Stimulated activated CD8-positive, alpha-beta memory T cell treated with anti-CD3 and anti-CD28 coated beads, Interleukin-12 subunit alpha, Interleukin-12 subunit beta, amount 100 ng/mL, for 24 hours (primary cell): ENCODE data around the gene KCNIP4.

ENCODE experiments used
- DNase-seq: peaks from one replicate; pipeline ENCODE4 v3.0.0-alpha.2; 2020; ENCODE audit errors: extremely low read depth

The KCNIP4 gene

DNA sequence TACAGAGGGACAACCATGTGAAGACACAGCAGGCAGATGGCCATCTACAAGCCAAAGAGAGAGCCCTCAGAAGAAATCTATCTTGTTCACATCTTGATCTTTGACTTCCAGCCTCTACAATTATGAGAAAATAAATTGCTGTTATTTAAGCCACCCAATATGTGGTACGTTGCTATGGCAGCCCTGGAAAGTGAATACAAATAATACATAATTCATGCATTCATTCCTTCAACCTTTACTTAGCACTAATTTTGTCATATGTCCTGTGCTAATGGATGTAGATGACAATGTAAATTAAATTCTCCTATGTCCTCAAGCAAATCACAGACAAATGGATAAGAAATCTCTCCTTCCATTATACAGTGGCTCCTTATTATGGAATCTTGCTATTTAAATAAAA is 886.7 kb downstream of the KCNIP4 start:
- no peak for DNase-seq

- no peak for DNase-seq
Measured at GRCh38 chr4:21046141-21046540, 902.4 kb downstream of the KCNIP4 start.

DNA sequence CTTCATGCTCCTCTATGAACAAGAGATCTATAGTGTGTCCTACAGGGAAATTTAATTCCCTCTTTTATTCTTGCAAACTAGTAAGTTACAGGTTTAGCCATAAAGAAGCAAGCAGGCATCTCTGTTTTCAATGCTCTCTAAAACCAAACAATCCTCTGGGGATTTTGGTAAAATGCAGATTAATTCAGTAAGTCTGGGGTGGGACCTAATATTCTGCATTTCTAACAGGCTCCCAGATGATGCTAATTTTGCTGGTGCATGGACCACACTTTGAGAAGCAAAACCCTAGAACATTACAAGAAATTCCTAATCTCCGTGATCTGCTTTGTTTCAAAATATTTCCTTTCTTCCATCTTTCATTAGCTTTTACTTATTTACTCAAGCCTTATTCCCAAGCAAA is 903.5 kb downstream of the KCNIP4 start:
- DNase-seq: no peak

DNA sequence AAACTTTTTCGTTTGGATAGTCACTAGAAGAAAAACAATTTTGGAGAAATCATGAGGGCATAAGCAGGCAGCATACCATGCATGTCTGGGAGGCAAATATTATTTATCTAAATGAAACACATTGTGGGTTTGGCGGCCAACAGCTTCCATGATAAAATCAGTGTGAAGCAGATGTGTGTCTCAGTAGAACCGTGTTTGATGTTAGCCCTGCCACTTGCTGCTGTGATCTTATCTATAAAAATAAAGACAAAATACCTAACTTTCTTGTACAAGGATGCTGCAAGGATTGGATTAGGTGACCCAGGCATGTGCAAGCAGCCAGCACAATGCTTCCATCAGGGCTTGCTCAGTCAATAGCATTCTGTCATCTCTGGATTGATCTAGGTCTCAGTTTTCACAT is 906.9 kb downstream of the KCNIP4 start:
- DNase-seq: no peak

DNA sequence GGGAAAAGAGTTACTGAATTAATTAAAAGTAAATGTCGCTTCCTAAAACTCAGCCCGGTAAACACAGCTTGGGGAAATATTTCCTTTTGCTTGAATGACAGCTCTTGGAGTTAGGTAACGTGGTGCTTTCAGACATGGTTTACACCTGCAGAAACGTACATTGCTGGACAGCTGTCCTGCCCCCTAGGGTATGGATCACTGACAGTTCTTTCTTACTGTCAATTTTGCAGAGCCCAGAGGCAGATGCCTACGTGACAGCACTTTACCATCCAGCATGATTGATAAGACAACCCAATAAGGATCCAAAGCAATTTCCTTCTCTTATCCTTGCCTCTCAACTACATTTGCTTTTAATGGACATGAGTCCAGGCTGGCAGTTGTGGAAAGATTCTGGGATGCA is 913.8 kb downstream of the KCNIP4 start:
- no peak for DNase-seq

DNA sequence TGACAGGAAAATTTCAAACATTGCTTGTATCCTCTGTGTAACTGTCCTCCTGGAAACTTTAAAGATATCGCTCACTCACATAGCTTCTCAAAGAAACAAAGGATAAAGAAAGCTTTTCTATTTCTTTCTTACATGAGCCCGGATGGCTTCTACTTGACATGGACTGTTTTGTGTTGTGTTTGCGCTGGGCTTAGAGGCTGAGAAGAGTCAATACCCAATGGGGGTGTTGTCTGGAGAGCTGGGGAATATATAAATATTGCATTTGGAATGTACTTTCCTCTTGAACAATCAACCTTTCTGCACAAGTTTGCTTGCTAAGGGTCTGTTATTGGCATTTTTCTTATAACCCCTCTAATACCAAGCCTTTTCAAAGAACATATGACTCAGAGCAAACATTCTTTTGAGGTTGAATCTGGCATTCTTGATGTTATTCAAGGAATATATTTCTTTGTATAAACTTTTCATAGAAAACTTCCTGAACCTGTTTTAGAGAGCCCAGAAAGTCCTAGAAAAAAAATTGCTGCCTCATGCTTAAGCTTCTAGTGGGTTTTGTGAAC is 916.4 kb downstream of the KCNIP4 start:
- no peak for DNase-seq

GRCh38 chr4:21018817-21019216 is 929.8 kb downstream of the KCNIP4 start:
- no peak for DNase-seq

DNA sequence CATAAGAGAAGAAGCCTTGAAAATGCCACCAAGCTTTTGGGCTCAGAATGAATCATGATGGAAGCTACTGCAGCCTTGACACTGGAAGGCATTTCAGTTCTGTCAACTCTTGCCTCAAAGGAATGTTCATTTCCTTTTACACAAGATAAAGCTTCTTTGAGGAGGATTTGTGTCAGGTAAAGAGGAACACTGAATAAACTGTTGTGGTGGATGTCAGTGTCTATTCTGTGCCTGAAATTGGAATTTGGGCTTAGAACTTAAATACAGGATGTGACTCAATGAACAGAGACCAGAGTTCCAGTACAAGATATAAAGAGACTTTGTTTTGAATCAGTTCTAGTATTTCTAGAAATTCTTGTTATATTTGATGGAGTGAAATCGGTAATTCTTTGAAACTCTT is 935.1 kb downstream of the KCNIP4 start:
- no peak for DNase-seq

- DNase-seq: no peak
Measured at GRCh38 chr4:21012851-21013331, 935.7 kb downstream of the KCNIP4 start.

DNA sequence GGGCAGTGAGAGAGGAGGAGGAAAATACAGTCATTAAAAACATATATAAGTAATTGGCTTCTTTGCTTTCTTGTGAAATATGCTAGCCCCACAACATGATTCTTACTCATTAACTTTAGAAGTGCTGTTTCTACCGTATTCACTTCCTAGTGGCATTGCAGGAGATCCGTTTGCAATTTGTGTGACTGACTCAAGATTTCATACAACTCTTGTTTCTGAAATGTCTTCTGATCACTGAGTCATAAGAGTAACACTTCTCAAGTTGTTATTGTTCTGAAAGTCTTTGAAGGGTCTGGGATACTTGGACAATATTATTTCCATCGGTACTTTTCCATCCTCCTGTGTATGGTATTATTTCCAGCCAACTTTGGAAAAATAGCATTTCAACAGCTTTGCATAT is 937.5 kb downstream of the KCNIP4 start:
- DNase-seq: no peak

DNA sequence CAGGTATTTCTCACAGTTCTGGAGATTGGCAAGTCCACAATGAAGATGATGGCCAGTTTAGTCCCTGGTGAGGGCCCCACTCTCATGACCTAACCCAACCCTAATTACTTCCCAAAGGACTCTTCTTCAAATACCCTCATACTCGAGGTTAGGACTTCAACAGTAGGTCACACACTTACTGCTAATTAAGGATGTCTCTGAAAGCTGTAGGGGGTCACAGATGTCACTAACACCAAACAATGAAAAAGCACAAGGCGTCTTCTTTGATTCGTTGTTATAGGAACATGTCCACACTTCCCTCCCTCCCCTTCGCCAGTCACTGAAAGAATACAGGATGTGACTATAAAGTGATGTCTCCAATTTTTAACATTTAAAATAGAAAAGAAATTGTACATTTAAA is 938.6 kb downstream of the KCNIP4 start:
- no peak for DNase-seq

- no peak for DNase-seq
Measured at GRCh38 chr4:21005647-21006046, 942.9 kb downstream of the KCNIP4 start.

DNA sequence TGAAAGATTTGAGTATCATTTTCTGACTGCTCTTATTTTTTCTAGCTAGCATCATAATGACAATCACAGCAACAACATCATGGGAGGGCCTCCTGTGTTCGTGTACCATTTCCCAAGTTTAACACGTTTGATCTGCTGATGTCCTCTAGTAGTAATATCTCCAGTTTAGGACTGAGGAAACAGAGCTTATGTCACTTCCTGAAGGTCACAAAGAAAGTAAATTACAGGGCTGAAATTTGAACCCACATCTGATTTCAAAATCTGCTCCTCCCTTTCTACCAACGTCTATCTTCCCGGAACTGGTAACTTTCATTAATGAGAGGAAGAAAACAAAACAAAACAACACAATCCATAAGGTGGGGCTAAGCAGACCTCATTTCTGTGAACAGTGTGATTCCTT is 945.6 kb downstream of the KCNIP4 start:
- DNase-seq: no peak

DNA sequence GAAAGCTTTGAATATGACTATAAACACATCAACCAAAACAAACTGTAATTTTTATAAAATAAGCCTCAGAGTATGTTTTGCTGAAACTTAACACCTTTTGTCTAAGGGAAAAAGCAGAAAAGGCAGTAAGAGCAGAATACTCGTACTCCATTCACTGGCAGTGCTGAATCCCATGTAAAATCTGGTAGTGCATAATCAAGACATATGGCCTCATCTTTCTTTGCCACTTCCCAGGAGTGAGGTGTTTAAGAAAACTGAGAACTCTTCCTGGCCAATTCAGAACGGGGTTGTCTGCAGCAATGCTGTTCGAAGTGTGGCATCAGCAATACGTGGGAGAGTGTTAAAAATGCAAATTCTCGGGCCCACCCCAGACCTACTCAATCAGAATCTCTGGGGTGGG is 946.3 kb downstream of the KCNIP4 start:
- DNase-seq: no peak

DNA sequence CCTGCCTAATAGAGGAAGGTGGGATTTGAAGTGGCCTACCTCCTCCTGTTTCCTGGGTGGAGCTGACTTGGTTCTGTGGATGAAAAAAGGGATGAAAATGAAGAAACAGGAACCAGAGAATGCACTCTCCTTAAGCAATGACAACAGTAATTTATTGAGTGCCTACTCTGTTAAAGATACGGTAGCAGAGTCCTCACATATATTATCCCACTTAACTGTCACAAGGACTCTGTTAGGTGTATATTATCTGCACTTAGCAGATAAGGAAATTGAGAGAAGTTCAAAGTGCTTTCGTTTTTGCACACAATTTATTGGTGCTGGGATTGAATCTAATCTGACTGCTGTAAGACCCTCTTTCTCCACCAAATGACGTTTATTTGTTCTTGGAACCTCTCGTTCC is 947.1 kb downstream of the KCNIP4 start:
- DNase-seq: no peak

DNA sequence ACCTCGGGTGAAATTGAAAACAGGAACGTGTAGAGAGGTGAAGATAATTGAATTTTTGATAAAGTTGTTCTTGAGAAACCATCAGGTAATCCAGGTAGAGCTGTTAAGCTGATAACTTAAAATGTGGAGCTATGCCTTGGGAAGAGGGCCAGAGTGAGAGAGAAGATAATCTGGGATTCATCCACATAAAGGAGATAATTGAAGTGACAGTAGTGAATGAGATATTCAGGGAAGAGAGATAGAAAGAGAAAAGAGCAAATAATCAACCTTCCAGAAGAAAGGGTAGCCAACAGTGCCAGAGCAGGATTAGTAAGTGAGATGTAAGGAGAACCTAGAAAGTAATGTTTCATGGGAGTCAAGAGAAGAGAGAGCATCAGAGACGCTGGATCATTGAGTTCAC is 950.7 kb downstream of the KCNIP4 start:
- no peak for DNase-seq

DNA sequence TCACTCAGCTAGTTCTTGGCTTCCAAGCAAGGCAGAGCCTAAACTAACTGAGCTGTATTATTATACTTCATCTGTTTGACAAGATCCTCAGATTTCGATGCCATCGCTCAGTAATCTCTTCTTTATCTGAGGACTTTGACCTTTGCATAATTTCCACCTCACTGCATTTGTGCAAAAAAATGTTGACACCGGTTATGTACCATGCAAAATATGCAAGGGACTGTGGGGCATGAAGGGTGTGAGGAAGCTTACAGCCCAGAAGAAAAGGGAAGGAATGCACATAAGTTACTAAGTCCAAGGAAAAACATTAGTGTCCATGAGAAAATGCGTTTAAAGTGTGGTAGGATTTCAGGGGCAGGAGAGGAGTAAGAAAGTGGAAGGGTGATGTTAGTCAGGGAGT is 953.0 kb downstream of the KCNIP4 start:
- no peak for DNase-seq

DNA sequence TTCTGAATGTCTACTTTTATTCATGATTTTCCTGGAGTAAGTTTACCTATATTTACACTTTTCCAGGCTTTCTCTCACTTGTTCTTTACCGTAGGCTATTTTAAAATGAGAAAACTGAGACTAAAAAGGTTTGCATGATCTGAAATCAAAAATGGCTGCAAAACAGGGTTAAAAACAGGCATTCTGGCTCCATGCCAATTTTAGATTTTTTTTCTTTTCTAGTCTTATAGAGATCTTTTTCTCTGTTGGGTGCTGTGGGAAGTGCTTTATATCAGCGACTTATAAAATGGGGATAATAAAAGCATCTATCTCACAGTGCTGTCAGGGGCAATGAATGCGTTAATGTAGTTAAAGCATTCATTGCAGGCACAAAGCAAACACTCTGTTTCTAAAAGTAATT is 953.6 kb downstream of the KCNIP4 start:
- no peak for DNase-seq

DNA sequence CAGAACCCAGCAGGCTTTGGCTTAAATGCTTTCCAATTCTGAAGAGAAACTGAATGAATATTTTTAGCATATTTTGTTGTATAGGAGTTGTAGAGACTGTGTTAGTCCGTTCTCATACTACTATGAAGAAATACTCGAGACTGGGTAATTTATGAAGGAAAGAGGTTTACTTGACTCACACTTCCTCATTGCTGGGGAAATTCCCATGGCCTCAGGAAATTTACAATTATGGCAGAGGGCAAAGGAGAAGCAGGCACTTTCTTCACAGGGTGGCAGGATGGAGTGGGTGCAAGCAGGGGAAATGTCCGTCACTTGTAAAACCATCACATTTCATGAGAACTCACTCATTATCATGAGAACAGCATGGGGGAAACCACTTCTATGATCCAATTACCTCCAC is 956.6 kb downstream of the KCNIP4 start:
- no peak for DNase-seq

DNA sequence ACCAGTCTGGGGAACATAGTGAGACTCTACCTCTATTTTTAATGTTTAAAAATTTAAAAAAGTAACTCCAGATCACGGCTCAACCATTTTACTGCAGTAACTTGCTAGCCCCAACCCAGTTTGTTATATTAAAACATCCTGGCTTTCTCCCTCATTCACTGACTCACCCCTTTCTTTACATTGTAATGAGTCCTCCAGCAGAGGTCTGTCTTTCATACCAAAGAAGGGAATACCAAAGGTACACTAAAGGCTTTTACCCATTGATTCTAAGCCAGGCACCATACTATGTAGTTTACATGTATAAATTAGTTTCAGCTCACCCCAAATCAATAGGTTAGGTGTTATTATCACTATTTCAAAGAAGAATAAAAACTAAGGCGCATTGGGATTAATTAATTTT is 961.4 kb downstream of the KCNIP4 start:
- DNase-seq: no peak

- DNase-seq: no peak
Measured at GRCh38 chr4:20984576-20984836, 964.1 kb downstream of the KCNIP4 start.

DNA sequence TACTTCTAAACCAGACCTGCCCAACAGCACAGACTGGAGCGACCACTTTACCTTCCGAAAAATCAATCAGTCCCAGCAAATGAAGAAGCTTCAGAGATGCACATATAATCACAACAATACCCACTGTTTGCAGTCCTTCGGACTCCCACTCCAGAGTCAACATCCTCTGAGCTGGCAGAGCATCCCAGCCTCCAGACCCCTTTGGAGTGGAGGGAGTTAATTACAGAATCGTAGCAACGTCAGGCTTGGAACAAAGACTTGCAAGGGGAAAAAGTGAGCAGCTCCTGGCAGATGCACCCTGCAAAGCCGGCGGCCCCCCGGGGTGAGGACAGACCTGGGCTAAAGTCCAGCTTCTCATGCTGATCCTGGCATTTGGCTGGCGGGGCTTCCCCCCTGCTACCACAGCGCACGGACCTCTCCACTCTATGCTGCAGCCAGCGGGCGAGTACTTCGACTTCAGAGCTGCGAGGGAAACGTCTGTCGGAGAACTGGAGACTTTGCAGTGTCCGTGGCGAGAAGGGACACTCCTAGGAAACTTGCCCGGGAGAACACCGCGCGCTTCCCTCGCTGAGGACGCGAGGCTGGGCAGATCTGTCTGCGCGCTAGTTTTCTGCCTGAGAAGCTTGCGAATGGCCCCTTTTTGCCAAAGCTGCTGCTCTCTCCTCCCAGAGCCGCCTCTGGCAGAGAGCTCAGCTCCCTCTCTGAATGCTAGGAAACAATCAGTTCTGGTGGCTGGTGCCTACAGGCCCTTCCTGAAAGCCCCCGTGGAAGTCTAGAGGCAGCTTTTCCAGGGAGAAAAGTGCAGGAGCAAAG is 964.6 kb downstream of the KCNIP4 start:
- DNase-seq: no peak

GRCh38 chr4:20982544-20982943 is 966.0 kb downstream of the KCNIP4 start:
- no peak for DNase-seq

DNA sequence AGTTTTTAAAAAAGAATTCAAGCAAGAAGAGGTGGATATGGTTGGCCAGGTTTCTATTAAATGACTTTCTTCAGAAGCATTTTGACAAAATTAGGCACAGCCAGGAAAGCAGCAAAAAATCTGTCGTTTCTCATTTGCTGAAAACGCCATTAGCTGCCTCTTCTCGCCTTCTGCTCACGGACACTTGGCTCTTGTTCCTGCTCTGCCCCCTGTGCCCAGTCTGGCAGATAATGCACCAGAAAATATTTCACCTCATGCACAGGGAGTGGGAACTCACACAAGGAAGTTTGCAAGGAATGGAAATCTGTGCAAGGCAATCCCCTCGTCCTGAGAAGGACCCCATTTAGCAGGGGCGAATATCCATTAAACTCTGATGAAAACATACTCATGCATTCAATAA is 988.3 kb downstream of the KCNIP4 start:
- DNase-seq: no peak
